Endothelial cell of umbilical vein (primary cell): Measurements from ENCODE around the gene PCBP4. TPM values are rescaled to one million over a fixed set of nuclear protein-coding genes. Genes with fewer than 3 reads are reported as not detected.

ENCODE experiments used
- BruUV-seq: library from RNA; stranded (reverse); fragments of 400-500 nt; replicated peaks from 2 replicates; lab custom pipeline; 2021; lab: Mats Ljungman, UMichigan
- CTCF ChIA-PET: fragments of 300-600, 350-600 bp; sonication (Branson Sonifier 250); formaldehyde crosslinking; loops from one replicate; lab custom pipeline; 2021; ENCODE audit warnings: antibody characterized with exemption, inconsistent platforms; lab: Charles Lee
- POLR2A ChIA-PET: fragments of 300-600, 350-600 bp; sonication (Branson Sonifier 250); formaldehyde crosslinking; loops from one replicate; lab custom pipeline; 2021; ENCODE audit warnings: antibody characterized with exemption, inconsistent platforms; lab: Charles Lee
- DNase-seq: peaks from one replicate; pipeline ENCODE4 v3.0.0-alpha.2; 2011; ENCODE audit warnings: low read depth, low spot score
- FAIRE-seq: peaks from 2 replicates; lab custom pipeline; 2011; peaks lifted over from hg19 to GRCh38; lab: Jason Lieb, UNC
- H2AFZ ChIP-seq: 2 replicates; pipeline ENCODE4 v1.6.0; 2012; ENCODE audit warnings: low read depth, low read length, control low read depth, inconsistent platforms
- H3K27ac ChIP-seq: 2 replicates; pipeline ENCODE4 v1.5.1; 2011; ENCODE audit warnings: low read depth, mild to moderate bottlenecking, control low read depth, low read length, moderate library complexity; ENCODE audit not compliant: insufficient read depth
- H3K27me3 ChIP-seq, 2 experiments: 2 replicates each; pipeline versions ENCODE4 v1.6.0 to v1.6.1; 2011; ENCODE audit warnings: low read length in 2 of 2, mixed read lengths in 1 of 2; ENCODE audit not compliant: control insufficient read depth in 2 of 2, insufficient read depth in 2 of 2
- H3K36me3 ChIP-seq, 2 experiments: 2 replicates in 1 of 2; 3 replicates in 1 of 2; pipeline ENCODE4 v1.5.1; 2011; ENCODE audit warnings: low read length in 2 of 2, mild to moderate bottlenecking in 1 of 2, moderate library complexity in 1 of 2; ENCODE audit not compliant: control insufficient read depth in 2 of 2, insufficient read depth in 2 of 2; ENCODE audit errors: extremely low read depth in 1 of 2
- H3K4me1 ChIP-seq: 3 replicates; pipeline ENCODE4 v1.5.1; 2011; ENCODE audit warnings: mild to moderate bottlenecking, low read length; ENCODE audit not compliant: control insufficient read depth, insufficient read depth; ENCODE audit errors: extremely low read depth
- H3K4me2 ChIP-seq: 2 replicates; pipeline ENCODE4 v1.6.1; 2011; ENCODE audit warnings: low read length, control low read depth, mixed read lengths; ENCODE audit not compliant: insufficient read depth
- H3K4me3 ChIP-seq, 3 experiments: fragments of 200-600 bp in 1 of 3; sonication (generic), shearing (Covaris generic) in 1 of 3; replicated peaks in 1 of 3; 2 replicates each; pipeline ENCODE4 v1.5.1; 2011 to 2016; ENCODE audit warnings: control low read depth in 3 of 3, low read length in 3 of 3, mild to moderate bottlenecking in 2 of 3, inconsistent platforms in 1 of 3, low read depth in 1 of 3, moderate library complexity in 1 of 3; ENCODE audit not compliant: insufficient read depth in 1 of 3
- H3K79me2 ChIP-seq: 2 replicates; pipeline ENCODE4 v1.6.0; 2012; ENCODE audit warnings: low read length, inconsistent platforms; ENCODE audit not compliant: control insufficient read depth, insufficient read depth
- H3K9ac ChIP-seq: replicated peaks from 2 replicates; pipeline ENCODE3; 2011; ENCODE audit warnings: low read length, control low read depth; ENCODE audit not compliant: insufficient read depth; ENCODE audit errors: extremely low read depth
- H3K9me1 ChIP-seq: replicated peaks from 3 replicates; pipeline ENCODE4 v1.6.0; 2011; ENCODE audit warnings: mild to moderate bottlenecking, low read length; ENCODE audit not compliant: control insufficient read depth, insufficient read depth; ENCODE audit errors: extremely low read depth
- H3K9me3 ChIP-seq: replicated peaks from 2 replicates; pipeline ENCODE4 v1.5.1; 2012; ENCODE audit warnings: low read length, inconsistent platforms; ENCODE audit not compliant: control insufficient read depth, insufficient read depth
- H4K20me1 ChIP-seq: replicated peaks from 2 replicates; pipeline ENCODE3; 2011; ENCODE audit warnings: mild to moderate bottlenecking, low read length; ENCODE audit not compliant: control insufficient read depth, insufficient read depth; ENCODE audit errors: extremely low read depth
- CTCF ChIP-seq, 2 donors: IDR thresholded peaks; 1 replicate in 1 of 2; 2 replicates in 1 of 2; pipeline ENCODE4 v1.5.1; 2011; ENCODE audit warnings: low read length in 2 of 2, mild to moderate bottlenecking in 2 of 2, moderate library complexity in 2 of 2, control low read depth in 1 of 2, inconsistent platforms in 1 of 2, low read depth in 1 of 2; ENCODE audit not compliant: insufficient read depth in 1 of 2; ENCODE audit errors: extremely low read depth in 1 of 2
- EZH2 ChIP-seq: IDR thresholded peaks from 2 replicates; pipeline ENCODE4 v1.6.1; 2012; ENCODE audit warnings: borderline replicate concordance, low read depth, mild to moderate bottlenecking, moderate library complexity, low read length, inconsistent platforms; ENCODE audit not compliant: severe bottlenecking
- FOS ChIP-seq: IDR thresholded peaks from 2 replicates; pipeline ENCODE4 v1.6.1; 2011; ENCODE audit warnings: mild to moderate bottlenecking, low read length, moderate library complexity, borderline replicate concordance; ENCODE audit not compliant: insufficient read depth
- JUN ChIP-seq: IDR thresholded peaks from 2 replicates; pipeline ENCODE4 v1.6.1; 2011; ENCODE audit warnings: borderline replicate concordance, low read depth; ENCODE audit not compliant: insufficient read length, insufficient read depth
- POLR2A ChIP-seq: IDR thresholded peaks from 2 replicates; pipeline ENCODE4 v1.6.1; 2012; ENCODE audit warnings: low read depth, mild to moderate bottlenecking, control low read depth, low read length
- POLR2AphosphoS5 ChIP-seq: IDR thresholded peaks from 2 replicates; pipeline ENCODE4 v1.6.1; 2012; ENCODE audit warnings: low read depth, mild to moderate bottlenecking, control low read depth, low read length, moderate library complexity; ENCODE audit not compliant: insufficient read depth
- dilution Hi-C: fragments of 300-500 bp; cut with MboI; formaldehyde crosslinking; loops from one replicate; pipeline ENCODE4 v1.15.0; 2019; ENCODE audit warnings: low sequenced_read_pairs; ENCODE audit not compliant: extremely low pct_ligation_motif_present
- intact Hi-C: fragments of 100-400 bp; cut with micrococcal nuclease; formaldehyde crosslinking; loops from one replicate; pipeline ENCODE4 v1.10.0; 2022
- polyA plus RNA-seq, 4 experiments: library from polyadenylated mRNA; depleted of rRNA in 3 of 4; stranded (reverse) in 3 of 4; unstranded in 1 of 4; fragments of >200 nt; gene quantifications; 2 replicates each; pipeline versions ENCODE4 v1.2.1 to v1.2.3, GENCODE V29; 2011 to 2012; ENCODE audit warnings: missing spikeins in 1 of 4
- total RNA-seq: library from RNA; stranded (reverse); gene quantifications from 2 replicates; pipeline ENCODE4 v1.2.3, GENCODE V29; 2021

The PCBP4 gene
- total and polyA plus RNA-seq, 2 donors (not counting 3 experiments of a cell fraction or from before 2014, with no cell fraction given): 46.5 to 63.1 TPM

DNA sequence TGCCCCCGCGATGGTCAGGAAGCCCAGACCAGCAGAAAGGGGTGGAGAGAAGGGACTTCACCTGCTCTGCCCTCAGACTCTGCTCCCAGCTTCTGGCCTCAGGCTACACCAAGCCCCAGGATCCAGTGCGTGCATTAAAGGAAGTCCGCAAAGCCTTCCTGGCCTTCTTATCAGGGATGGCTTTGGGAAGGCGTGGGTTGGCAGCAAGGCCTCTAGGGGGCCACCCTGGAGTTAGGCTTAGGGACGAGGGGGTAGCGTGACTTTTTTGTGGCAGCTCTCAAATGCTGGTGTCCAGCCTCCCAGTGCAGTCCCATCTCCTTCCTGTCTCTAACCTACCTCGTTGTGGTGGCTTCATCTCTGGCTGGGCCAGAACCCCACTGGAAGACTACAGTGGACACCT lies 47.4 kb upstream of the PCBP4 start:
- ChIA-PET POLR2A (no interaction called here), CTCF (interaction anchor here (0.8 to 5.8 kb wide), 5 partner anchors 11 to 42 kb away, joined by 3 to 59 read pairs (median 5); partner anchors contain the start of gene DUSP7)
- peaks cover 11% of the 10 kb centered on the region for H3K4me1 ChIP-seq
- no peaks in the 10 kb centered on the region for H3K9me3 ChIP-seq
- intact Hi-C loops: loop anchor here (1.0 kb wide), 1 partner anchor 32 kb away; no protein-coding TSS in a partner anchor
- H3K4me2 ChIP-seq: no peak overlapping the region
- BruUV-seq: no TSS peak
- no peaks in the 10 kb centered on the region for H3K36me3 ChIP-seq
- H3K27me3 ChIP-seq: no peaks in the 10 kb centered on the region
- no peaks in the 10 kb centered on the region for H3K79me2 ChIP-seq
- H2AFZ ChIP-seq: peak overlapping the region; percentile 36
- DNase-seq (no peak), FAIRE-seq (no peak)
- H3K27ac ChIP-seq: no peak overlapping the region
- no peak overlapping the region for H3K4me3 ChIP-seq
- TF ChIP-seq CTCF (IDR thresholded peaks at IDR 0.05; ENCODE audit: extremely low read depth in 1 of 2, insufficient read depth in 1 of 2, low read depth in 1 of 2, low read length in 2 of 2): peak; percentile 33 to 39
- TF ChIP-seq POLR2A: no peak
- no peaks in the 10 kb centered on the region for H3K9me1 ChIP-seq
- dilution Hi-C loops: no loop called here
- H4K20me1 ChIP-seq: no peaks in the 10 kb centered on the region
- H3K9ac ChIP-seq: no peak overlapping the region

- ChIA-PET POLR2A (no interaction called here), CTCF (interaction anchor here (0.8 to 5.8 kb wide), 6 partner anchors 10 to 129 kb away, joined by 3 to 59 read pairs (median 4); partner anchors contain the start of gene DUSP7)
- TF ChIP-seq JUN (no peak), FOS (no peak), POLR2AphosphoS5 (no peak), CTCF (IDR thresholded peaks at IDR 0.05; ENCODE audit: extremely low read depth in 1 of 2, insufficient read depth in 1 of 2, low read depth in 1 of 2, low read length in 2 of 2) (no peak), EZH2 (no peak)
- no peak for FAIRE-seq
- Histone ChIP-seq H3K4me3 (no peak overlapping the region), H3K4me1 (peaks cover 11% of the 10 kb centered on the region), H3K79me2 (no peaks in the 10 kb centered on the region), H3K27ac (no peak overlapping the region), H3K36me3 (no peaks in the 10 kb centered on the region), H3K4me2 (no peak overlapping the region), H4K20me1 (no peaks in the 10 kb centered on the region), H3K9me3 (no peaks in the 10 kb centered on the region), H3K27me3 (no peaks in the 10 kb centered on the region), H3K9me1 (no peaks in the 10 kb centered on the region), H3K9ac (no peak overlapping the region), H2AFZ (peak overlapping the region; percentile 36)
- dilution Hi-C loops: no loop called here
- DNase-seq: no peak
- BruUV-seq: no TSS peak
- intact Hi-C loops: loop anchor here (1.0 to 2.0 kb wide), 2 partner anchors 32 to 39 kb away; no protein-coding TSS in a partner anchor
These were observed 46.7 kb upstream of the PCBP4 start for GRCh38 chr3:52013802-52014598.
